HCT116 (cell line): ENCODE results near the gene CHN1. TPM values are rescaled to one million over a fixed set of nuclear protein-coding genes. Genes with fewer than 3 reads are reported as not detected.

Source experiments
- ATAC-seq: fragments of 200-7000 bp; cut with Tn5 transposase; 2 replicates; pipeline ENCODE4 v1.9.1; 2020; ENCODE audit warnings: mild to moderate bottlenecking, moderate library complexity
- BruUV-seq: library from RNA; stranded (reverse); fragments of 400-500 nt; replicated peaks from 2 replicates; lab custom pipeline; 2021; lab: Mats Ljungman, UMichigan
- CTCF ChIA-PET: fragments of 300-600 bp; sonication (Branson Sonifier 250); formaldehyde crosslinking; loops from one replicate; lab custom pipeline; 2021; ENCODE audit warnings: antibody characterized with exemption; lab: Charles Lee
- POLR2A ChIA-PET: fragments of 300-600, 350-600 bp; sonication (Branson Sonifier 250); formaldehyde crosslinking; loops from one replicate; lab custom pipeline; 2021; ENCODE audit warnings: antibody characterized with exemption; lab: Charles Lee
- RAD21 ChIA-PET, 2 experiments: fragments of 300-600 bp; sonication (Branson Sonifier 250); formaldehyde crosslinking; loops; one replicate each; lab custom pipeline; 2023; ENCODE audit warnings: low total read pairs in 2 of 2; ENCODE audit not compliant: uncharacterized antibody in 2 of 2, unreplicated experiment in 2 of 2, low non-redundant PET in 1 of 2; lab: Charles Lee
- DNase-seq: peaks from one replicate; pipeline ENCODE4 v3.0.0-alpha.2; 2010; ENCODE audit warnings: low read depth, low spot score
- H2AFZ ChIP-seq: fragments of 200-600 bp; shearing (Covaris generic), sonication (generic); 2 replicates; pipeline ENCODE4 v1.6.1; 2017; ENCODE audit warnings: low read depth, mixed run types, mixed read lengths, antibody characterized with exemption, low read length; ENCODE audit not compliant: poor library complexity, severe bottlenecking
- H3K27ac ChIP-seq: 2 replicates; pipeline ENCODE4 v1.5.1; 2012; ENCODE audit warnings: low read depth, low read length
- H3K27me3 ChIP-seq: fragments of 200-600 bp; sonication (generic); 2 replicates; pipeline ENCODE4 v1.6.1; 2016; ENCODE audit warnings: mixed run types, low read length, mixed read lengths; ENCODE audit not compliant: insufficient read depth
- H3K36me3 ChIP-seq, 2 experiments: fragments of 200-500 bp in 1 of 2; fragments of 200-600 bp in 1 of 2; sonication (Bioruptor generic) in 1 of 2; sonication (generic) in 1 of 2; 2 replicates each; pipeline versions ENCODE4 v1.5.1 to v1.6.1; 2014 to 2016; ENCODE audit warnings: low read length in 2 of 2, inconsistent platforms in 1 of 2, mixed read lengths in 1 of 2, mixed run types in 1 of 2; ENCODE audit not compliant: insufficient read depth in 2 of 2, control insufficient read depth in 1 of 2
- H3K4me1 ChIP-seq, 2 experiments: fragments of 200-600 bp in 1 of 2; sonication (generic) in 1 of 2; 2 replicates each; pipeline versions ENCODE4 v1.5.1 to v1.6.1; 2012 to 2017; ENCODE audit warnings: low read length in 2 of 2, inconsistent platforms in 1 of 2, mild to moderate bottlenecking in 1 of 2, mixed read lengths in 1 of 2, mixed run types in 1 of 2, moderate library complexity in 1 of 2; ENCODE audit not compliant: insufficient read depth in 2 of 2, control insufficient read depth in 1 of 2
- H3K4me2 ChIP-seq: fragments of 200-600 bp; sonication (generic); 2 replicates; pipeline ENCODE4 v1.6.1; 2017; ENCODE audit warnings: mixed run types, low read length, mixed read lengths
- H3K4me3 ChIP-seq, 2 experiments: fragments of 200-600 bp in 1 of 2; sonication (generic) in 1 of 2; replicated peaks in 1 of 2; 2 replicates each; pipeline ENCODE4 v1.5.1; 2011 to 2016; ENCODE audit warnings: low read length in 2 of 2, control low read depth in 1 of 2, low read depth in 1 of 2, mild to moderate bottlenecking in 1 of 2, mixed read lengths in 1 of 2, mixed run types in 1 of 2
- H3K79me2 ChIP-seq: fragments of 200-600 bp; sonication (generic); 2 replicates; pipeline ENCODE4 v1.6.1; 2017; ENCODE audit warnings: mild to moderate bottlenecking, mixed run types, low read length, moderate library complexity, mixed read lengths; ENCODE audit not compliant: insufficient read depth
- H3K9ac ChIP-seq: fragments of 200-600 bp; sonication (generic); 2 replicates; pipeline ENCODE4 v1.6.1; 2016; ENCODE audit warnings: low read length, mixed read lengths
- H3K9me2 ChIP-seq: fragments of 200-600 bp; sonication (generic), shearing (Covaris generic); 2 replicates; pipeline ENCODE4 v1.6.1; 2017; ENCODE audit warnings: mixed run types, mild to moderate bottlenecking, moderate library complexity; ENCODE audit not compliant: insufficient read depth
- H3K9me3 ChIP-seq, 2 experiments: fragments of 200-500 bp in 1 of 2; fragments of 200-600 bp in 1 of 2; sonication (Bioruptor generic) in 1 of 2; sonication (generic) in 1 of 2; 2 replicates each; pipeline ENCODE4 v1.6.1; 2014 to 2017; ENCODE audit warnings: low read length in 2 of 2, mixed read lengths in 2 of 2, inconsistent platforms in 1 of 2, low read depth in 1 of 2, mild to moderate bottlenecking in 1 of 2, mixed run types in 1 of 2, moderate library complexity in 1 of 2; ENCODE audit not compliant: control insufficient read depth in 1 of 2, insufficient read depth in 1 of 2
- H4K20me1 ChIP-seq: fragments of 200-600 bp; sonication (generic), shearing (Covaris generic); 2 replicates; pipeline ENCODE4 v1.6.1; 2017; ENCODE audit warnings: mixed run types, mild to moderate bottlenecking, moderate library complexity; ENCODE audit not compliant: insufficient read depth
- CBX3 ChIP-seq: IDR thresholded peaks from 2 replicates; pipeline ENCODE4 v1.6.1; 2012; ENCODE audit warnings: low read depth
- EGR1 ChIP-seq: IDR thresholded peaks from 2 replicates; pipeline ENCODE4 v1.6.1; 2012; ENCODE audit warnings: low read depth
- FOSL1 ChIP-seq: IDR thresholded peaks from 2 replicates; pipeline ENCODE4 v1.6.1; 2012; ENCODE audit warnings: low read depth
- JUND ChIP-seq: IDR thresholded peaks from 2 replicates; pipeline ENCODE4 v1.6.1; 2012
- POLR2A ChIP-seq: IDR thresholded peaks from 2 replicates; pipeline ENCODE4 v1.7.0; 2011; ENCODE audit warnings: borderline replicate concordance; ENCODE audit not compliant: insufficient read depth, insufficient read length; ENCODE audit errors: extremely low read depth
- POLR2AphosphoS5 ChIP-seq: IDR thresholded peaks from 2 replicates; pipeline ENCODE4 v1.6.1; 2011; ENCODE audit warnings: mild to moderate bottlenecking, low read depth, low read length, moderate library complexity
- RAD21 ChIP-seq: IDR thresholded peaks from 2 replicates; pipeline ENCODE4 v1.6.1; 2012; ENCODE audit warnings: low read depth, mild to moderate bottlenecking
- SP1 ChIP-seq: IDR thresholded peaks from 2 replicates; pipeline ENCODE4 v1.6.1; 2012; ENCODE audit warnings: low read depth
- YY1 ChIP-seq: IDR thresholded peaks from 2 replicates; pipeline ENCODE4 v1.6.1; 2011; ENCODE audit warnings: low read length, low read depth, moderate library complexity, mild to moderate bottlenecking; ENCODE audit not compliant: insufficient replicate concordance; ENCODE audit errors: extremely low read depth
- ZFX ChIP-seq: fragments of 450-650 bp; IDR thresholded peaks from 2 replicates; pipeline ENCODE4 v1.6.1; 2017
- ZNF274 ChIP-seq: fragments of 200-500 bp; sonication (Bioruptor generic); IDR thresholded peaks from 2 replicates; pipeline ENCODE4 v1.6.1; 2014; ENCODE audit warnings: mild to moderate bottlenecking, low read depth, low read length, inconsistent platforms
- intact Hi-C: fragments of 100-400 bp; cut with micrococcal nuclease; formaldehyde crosslinking; loops from 2 replicates; pipeline ENCODE4 v1.10.0; 2022
- total RNA-seq: library from RNA; stranded (reverse); gene quantifications from one replicate; pipeline ENCODE4 v1.2.1, GENCODE V29; 2021; ENCODE audit not compliant: unreplicated experiment
- TF ChIP-seq, protein P1 (sequence below): IDR thresholded peaks from 2 replicates; pipeline ENCODE4 v1.6.1; 2012
- TF ChIP-seq, protein P2 (sequence below), 3 experiments: fragments of 200-600 bp in 1 of 3; sonication (generic) in 1 of 3; IDR thresholded peaks in 2 of 3; conservative IDR thresholded peaks in 1 of 3; 2 replicates each; pipeline ENCODE4 v1.5.1; 2012 to 2017; ENCODE audit warnings: low read depth in 2 of 3, low read length in 2 of 3, antibody characterized with exemption in 1 of 3, borderline replicate concordance in 1 of 3, control low read depth in 1 of 3, mild to moderate bottlenecking in 1 of 3, mixed read lengths in 1 of 3, mixed run types in 1 of 3, moderate library complexity in 1 of 3; ENCODE audit not compliant: insufficient read depth in 1 of 3
- TF ChIP-seq, protein P3 (sequence below): IDR thresholded peaks from 2 replicates; pipeline ENCODE4 v1.6.1; 2012; ENCODE audit warnings: low read depth

Gene CHN1
- total RNA-seq, 1 experiment from 2014 or later = 3.6 TPM

DNA sequence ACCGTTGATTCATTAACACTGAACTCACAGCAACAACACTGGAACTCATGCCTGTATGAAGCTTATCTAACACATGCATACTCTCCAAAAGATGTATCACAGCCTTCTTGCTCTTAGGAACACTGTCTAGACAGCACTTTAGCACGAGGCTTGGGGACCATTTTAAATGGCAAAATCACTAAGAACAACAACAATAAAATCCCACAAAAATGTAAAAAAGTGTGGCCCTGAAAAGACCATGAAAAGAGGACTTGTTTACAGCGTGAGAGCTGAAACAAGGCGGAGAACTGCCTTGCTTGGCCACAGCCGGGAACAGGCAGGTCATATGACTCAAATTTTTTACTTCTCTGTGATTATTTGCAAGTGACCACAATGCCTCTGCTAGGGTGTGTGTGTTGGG, 48.1 kb downstream of the CHN1 start:
- ChIA-PET CTCF (no interaction called here), POLR2A (no interaction called here), RAD21 (no interaction called here)
- H3K9me3 ChIP-seq = no peaks in the 10 kb centered on the region
- TF ChIP-seq POLR2AphosphoS5 = no peak
- no peak for TF ChIP-seq EGR1
- no peak for TF ChIP-seq FOSL1
- no peak for TF ChIP-seq YY1
- TF ChIP-seq CBX3 = no peak
- TF ChIP-seq ZFX = no peak
- no peak for TF ChIP-seq SP1
- TF ChIP-seq RAD21 = no peak
- TF ChIP-seq POLR2A = no peak
- TF ChIP-seq, protein P1, sequence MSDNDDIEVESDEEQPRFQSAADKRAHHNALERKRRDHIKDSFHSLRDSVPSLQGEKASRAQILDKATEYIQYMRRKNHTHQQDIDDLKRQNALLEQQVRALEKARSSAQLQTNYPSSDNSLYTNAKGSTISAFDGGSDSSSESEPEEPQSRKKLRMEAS = no peak
- TF ChIP-seq, protein P2, sequence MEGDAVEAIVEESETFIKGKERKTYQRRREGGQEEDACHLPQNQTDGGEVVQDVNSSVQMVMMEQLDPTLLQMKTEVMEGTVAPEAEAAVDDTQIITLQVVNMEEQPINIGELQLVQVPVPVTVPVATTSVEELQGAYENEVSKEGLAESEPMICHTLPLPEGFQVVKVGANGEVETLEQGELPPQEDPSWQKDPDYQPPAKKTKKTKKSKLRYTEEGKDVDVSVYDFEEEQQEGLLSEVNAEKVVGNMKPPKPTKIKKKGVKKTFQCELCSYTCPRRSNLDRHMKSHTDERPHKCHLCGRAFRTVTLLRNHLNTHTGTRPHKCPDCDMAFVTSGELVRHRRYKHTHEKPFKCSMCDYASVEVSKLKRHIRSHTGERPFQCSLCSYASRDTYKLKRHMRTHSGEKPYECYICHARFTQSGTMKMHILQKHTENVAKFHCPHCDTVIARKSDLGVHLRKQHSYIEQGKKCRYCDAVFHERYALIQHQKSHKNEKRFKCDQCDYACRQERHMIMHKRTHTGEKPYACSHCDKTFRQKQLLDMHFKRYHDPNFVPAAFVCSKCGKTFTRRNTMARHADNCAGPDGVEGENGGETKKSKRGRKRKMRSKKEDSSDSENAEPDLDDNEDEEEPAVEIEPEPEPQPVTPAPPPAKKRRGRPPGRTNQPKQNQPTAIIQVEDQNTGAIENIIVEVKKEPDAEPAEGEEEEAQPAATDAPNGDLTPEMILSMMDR (IDR thresholded peaks at IDR 0.05 in 2 of 3, conservative IDR thresholded peaks at IDR 0.05 in 1 of 3; ENCODE audit: borderline replicate concordance in 1 of 3, insufficient read depth in 1 of 3, low read depth in 2 of 3, low read length in 2 of 3) = no peak
- TF ChIP-seq JUND = no peak
- TF ChIP-seq, protein P3, sequence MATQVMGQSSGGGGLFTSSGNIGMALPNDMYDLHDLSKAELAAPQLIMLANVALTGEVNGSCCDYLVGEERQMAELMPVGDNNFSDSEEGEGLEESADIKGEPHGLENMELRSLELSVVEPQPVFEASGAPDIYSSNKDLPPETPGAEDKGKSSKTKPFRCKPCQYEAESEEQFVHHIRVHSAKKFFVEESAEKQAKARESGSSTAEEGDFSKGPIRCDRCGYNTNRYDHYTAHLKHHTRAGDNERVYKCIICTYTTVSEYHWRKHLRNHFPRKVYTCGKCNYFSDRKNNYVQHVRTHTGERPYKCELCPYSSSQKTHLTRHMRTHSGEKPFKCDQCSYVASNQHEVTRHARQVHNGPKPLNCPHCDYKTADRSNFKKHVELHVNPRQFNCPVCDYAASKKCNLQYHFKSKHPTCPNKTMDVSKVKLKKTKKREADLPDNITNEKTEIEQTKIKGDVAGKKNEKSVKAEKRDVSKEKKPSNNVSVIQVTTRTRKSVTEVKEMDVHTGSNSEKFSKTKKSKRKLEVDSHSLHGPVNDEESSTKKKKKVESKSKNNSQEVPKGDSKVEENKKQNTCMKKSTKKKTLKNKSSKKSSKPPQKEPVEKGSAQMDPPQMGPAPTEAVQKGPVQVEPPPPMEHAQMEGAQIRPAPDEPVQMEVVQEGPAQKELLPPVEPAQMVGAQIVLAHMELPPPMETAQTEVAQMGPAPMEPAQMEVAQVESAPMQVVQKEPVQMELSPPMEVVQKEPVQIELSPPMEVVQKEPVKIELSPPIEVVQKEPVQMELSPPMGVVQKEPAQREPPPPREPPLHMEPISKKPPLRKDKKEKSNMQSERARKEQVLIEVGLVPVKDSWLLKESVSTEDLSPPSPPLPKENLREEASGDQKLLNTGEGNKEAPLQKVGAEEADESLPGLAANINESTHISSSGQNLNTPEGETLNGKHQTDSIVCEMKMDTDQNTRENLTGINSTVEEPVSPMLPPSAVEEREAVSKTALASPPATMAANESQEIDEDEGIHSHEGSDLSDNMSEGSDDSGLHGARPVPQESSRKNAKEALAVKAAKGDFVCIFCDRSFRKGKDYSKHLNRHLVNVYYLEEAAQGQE = no peak
- TF ChIP-seq ZNF274 = no peak
- H3K4me2 ChIP-seq = no peak overlapping the region
- H3K27ac ChIP-seq = no peak overlapping the region
- H4K20me1 ChIP-seq = no peaks in the 10 kb centered on the region
- no peaks in the 10 kb centered on the region for H3K9me2 ChIP-seq
- DNase-seq (no peak), ATAC-seq (no peak)
- no peak overlapping the region for H2AFZ ChIP-seq
- no peak overlapping the region for H3K9ac ChIP-seq
- H3K36me3 ChIP-seq = no peaks in the 10 kb centered on the region
- H3K27me3 ChIP-seq = no peaks in the 10 kb centered on the region
- no peak overlapping the region for H3K4me3 ChIP-seq
- no TSS peak for BruUV-seq
- H3K79me2 ChIP-seq = no peaks in the 10 kb centered on the region
- intact Hi-C loops = no loop called here
- no peaks in the 10 kb centered on the region for H3K4me1 ChIP-seq
